AG09319 (cell line): ENCODE data around the gene CRYBB2.

ENCODE experiments used
- DNase-seq: peaks from one replicate; pipeline ENCODE4 v3.0.0-alpha.2; 2010; ENCODE audit warnings: low read depth; ENCODE audit errors: extremely low read depth
- TF ChIP-seq, protein P1 (sequence below): IDR thresholded peaks from 2 replicates; pipeline ENCODE4 v1.5.1; 2011; ENCODE audit warnings: low read depth, mild to moderate bottlenecking, inconsistent platforms, low read length, moderate library complexity

Gene CRYBB2

GRCh38 chr22:25207553-25208157, 11.8 kb upstream of the CRYBB2 start:
- no peak for DNase-seq
- TF ChIP-seq, protein P1, sequence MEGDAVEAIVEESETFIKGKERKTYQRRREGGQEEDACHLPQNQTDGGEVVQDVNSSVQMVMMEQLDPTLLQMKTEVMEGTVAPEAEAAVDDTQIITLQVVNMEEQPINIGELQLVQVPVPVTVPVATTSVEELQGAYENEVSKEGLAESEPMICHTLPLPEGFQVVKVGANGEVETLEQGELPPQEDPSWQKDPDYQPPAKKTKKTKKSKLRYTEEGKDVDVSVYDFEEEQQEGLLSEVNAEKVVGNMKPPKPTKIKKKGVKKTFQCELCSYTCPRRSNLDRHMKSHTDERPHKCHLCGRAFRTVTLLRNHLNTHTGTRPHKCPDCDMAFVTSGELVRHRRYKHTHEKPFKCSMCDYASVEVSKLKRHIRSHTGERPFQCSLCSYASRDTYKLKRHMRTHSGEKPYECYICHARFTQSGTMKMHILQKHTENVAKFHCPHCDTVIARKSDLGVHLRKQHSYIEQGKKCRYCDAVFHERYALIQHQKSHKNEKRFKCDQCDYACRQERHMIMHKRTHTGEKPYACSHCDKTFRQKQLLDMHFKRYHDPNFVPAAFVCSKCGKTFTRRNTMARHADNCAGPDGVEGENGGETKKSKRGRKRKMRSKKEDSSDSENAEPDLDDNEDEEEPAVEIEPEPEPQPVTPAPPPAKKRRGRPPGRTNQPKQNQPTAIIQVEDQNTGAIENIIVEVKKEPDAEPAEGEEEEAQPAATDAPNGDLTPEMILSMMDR, result no peak

DNA sequence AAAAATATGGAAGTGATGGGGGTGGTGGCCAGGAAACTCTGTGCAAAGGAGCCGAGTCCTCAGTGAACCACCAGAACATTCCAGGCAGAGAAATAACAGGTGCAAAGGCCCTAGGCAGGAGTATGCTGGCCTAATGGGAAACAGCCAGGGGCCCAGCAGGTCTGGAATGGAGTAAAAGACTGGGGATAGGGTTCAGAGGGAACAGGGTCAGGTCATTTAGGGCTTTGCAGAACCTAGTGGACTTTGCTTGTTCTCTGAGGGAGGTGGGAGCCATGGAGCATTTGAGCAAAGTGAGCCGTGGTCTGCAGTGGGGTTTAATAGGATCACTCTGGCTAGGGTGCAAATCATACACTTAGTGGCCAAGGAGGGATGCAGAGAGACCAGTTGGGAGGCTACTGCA, 11.1 kb upstream of the CRYBB2 start:
- no peak for DNase-seq
- TF ChIP-seq, protein P1, result no peak

GRCh38 chr22:25208743-25209505, 10.5 kb upstream of the CRYBB2 start:
- TF ChIP-seq, protein P1, result no peak
- no peak for DNase-seq

GRCh38 chr22:25210793-25211192, 8.6 kb upstream of the CRYBB2 start:
- TF ChIP-seq, protein P1, result no peak

DNA sequence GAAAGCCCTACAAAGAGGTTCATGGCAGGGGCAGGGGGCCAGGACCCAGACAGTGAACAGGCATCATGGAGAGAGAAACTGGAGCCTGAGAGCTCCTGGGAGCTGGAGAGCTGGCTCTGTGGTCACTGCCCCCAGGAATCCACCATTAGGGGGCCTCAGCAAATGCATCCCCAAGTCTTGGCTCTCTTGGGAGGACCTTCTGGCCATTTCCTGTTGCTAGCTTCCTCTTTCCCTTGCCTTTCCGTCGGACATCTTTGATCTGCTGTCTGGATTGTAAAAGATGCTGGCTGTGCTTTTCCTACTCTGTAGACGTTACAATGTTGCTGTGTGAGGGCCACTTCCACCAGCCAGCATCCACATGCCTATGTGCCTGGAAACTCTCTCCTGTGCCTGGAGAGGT, 7.1 kb upstream of the CRYBB2 start:
- no peak for DNase-seq
- TF ChIP-seq, protein P1, result no peak

More at GRCh38 chr22:25210793-25211192, 8.6 kb upstream of the CRYBB2 start:
- no peak for DNase-seq

DNA sequence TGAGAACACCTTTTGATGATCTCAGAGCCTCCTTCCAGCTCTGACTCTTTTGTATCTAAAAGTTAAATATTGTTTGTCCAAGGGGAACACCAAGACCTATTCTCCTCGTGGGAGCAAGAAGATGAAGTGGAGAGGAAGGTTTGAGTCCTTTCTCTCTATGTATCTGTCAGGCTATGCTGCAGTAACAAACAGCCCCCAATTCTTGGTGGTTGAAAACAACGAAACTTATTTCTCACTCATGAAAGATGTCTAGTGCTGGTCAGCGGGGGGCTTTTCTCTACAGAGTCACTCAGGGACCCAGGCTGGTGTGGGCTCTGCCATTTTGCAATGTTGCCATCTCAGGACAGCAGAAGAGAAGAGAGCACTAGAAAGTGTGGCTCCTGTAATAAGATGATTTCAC, 6.2 kb upstream of the CRYBB2 start:
- DNase-seq, result no peak
- TF ChIP-seq, protein P1, result no peak

DNA sequence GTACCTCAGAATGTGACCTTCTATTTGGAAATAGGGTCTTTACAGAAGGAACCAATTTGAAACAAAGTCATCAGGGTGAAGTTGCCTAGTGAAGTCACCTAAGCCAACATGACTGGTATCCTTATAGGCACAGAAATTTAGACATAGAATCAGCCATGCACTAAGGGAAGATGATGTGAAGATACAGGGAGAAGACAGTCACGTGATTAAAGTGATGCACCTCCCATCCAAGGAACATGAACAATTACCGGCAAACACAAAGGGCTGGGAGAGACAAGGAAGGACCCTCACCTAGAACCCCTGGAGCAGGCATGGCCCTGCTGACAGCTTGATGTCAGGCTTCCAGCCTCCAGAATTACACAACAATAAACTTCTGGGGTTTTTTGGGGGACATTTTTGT, 3.2 kb upstream of the CRYBB2 start:
- no peak for DNase-seq

More for the DNA sequence above, 3.2 kb upstream of the CRYBB2 start:
- TF ChIP-seq, protein P1, result no peak
